Suprapubic skin (tissue), 4 donors: ENCODE data around the gene SLC39A9. TPM values are rescaled to one million over a fixed set of nuclear protein-coding genes. Genes with fewer than 3 reads are reported as not detected.

Experiments
- DNase-seq, 2 donors: peaks; one replicate each; pipeline ENCODE4 v3.0.0-alpha.2; 2019; ENCODE audit warnings: low spot score in 2 of 2
- H3K27ac ChIP-seq: fragments of 200-600 bp; sonication (generic); one replicate; pipeline ENCODE4 v1.5.1; 2019
- H3K27me3 ChIP-seq: fragments of 200-600 bp; sonication (generic); one replicate; pipeline ENCODE4 v1.5.1; 2019
- H3K36me3 ChIP-seq: fragments of 200-600 bp; sonication (generic); one replicate; pipeline ENCODE4 v1.5.1; 2019
- H3K4me1 ChIP-seq: fragments of 200-600 bp; sonication (generic); one replicate; pipeline ENCODE4 v1.5.1; 2019
- H3K4me3 ChIP-seq: fragments of 200-600 bp; sonication (generic); one replicate; pipeline ENCODE4 v1.5.1; 2019; ENCODE audit warnings: mild to moderate bottlenecking
- H3K9me3 ChIP-seq: fragments of 200-600 bp; sonication (generic); one replicate; pipeline ENCODE4 v1.5.1; 2019
- EP300 ChIP-seq: sonication (generic); formaldehyde crosslinking; IDR thresholded peaks from one replicate; pipeline ENCODE4 v1.6.1; 2017; ENCODE audit warnings: antibody characterized with exemption
- POLR2A ChIP-seq, 2 donors: fragments of 450-650 bp; IDR thresholded peaks; one replicate each; pipeline ENCODE4 v1.6.1; 2017; ENCODE audit warnings: antibody characterized with exemption in 2 of 2, mild to moderate bottlenecking in 2 of 2, moderate library complexity in 2 of 2
- POLR2AphosphoS5 ChIP-seq, 3 donors: sonication (generic); formaldehyde crosslinking; IDR thresholded peaks; one replicate each; pipeline ENCODE4 v1.6.1; 2017; ENCODE audit warnings: antibody characterized with exemption in 3 of 3
- WGBS: methylation state at CpG from one replicate; pipeline ENCODE4 v1.1.5; 2018; 5-methylcytosine and 5-hydroxymethylcytosine counted together
- total RNA-seq, 4 donors: library from RNA; depleted of rRNA; stranded (reverse); fragments of >200 nt; gene quantifications; one replicate each; pipeline ENCODE4 v1.1.0, GENCODE V29; 2016
- TF ChIP-seq, protein P1 (sequence below), 2 donors: fragments of 200-600 bp in 1 of 2; fragments of 450-650 bp in 1 of 2; sonication (generic) in 1 of 2; IDR thresholded peaks; one replicate each; pipeline ENCODE4 v1.5.1; 2016 to 2019; ENCODE audit warnings: antibody characterized with exemption in 2 of 2, mild to moderate bottlenecking in 1 of 2, moderate library complexity in 1 of 2

SLC39A9 gene
- total RNA-seq, 4 donors from 2014 or later, result 46.5 to 65.6 (median 60.2) TPM

DNA sequence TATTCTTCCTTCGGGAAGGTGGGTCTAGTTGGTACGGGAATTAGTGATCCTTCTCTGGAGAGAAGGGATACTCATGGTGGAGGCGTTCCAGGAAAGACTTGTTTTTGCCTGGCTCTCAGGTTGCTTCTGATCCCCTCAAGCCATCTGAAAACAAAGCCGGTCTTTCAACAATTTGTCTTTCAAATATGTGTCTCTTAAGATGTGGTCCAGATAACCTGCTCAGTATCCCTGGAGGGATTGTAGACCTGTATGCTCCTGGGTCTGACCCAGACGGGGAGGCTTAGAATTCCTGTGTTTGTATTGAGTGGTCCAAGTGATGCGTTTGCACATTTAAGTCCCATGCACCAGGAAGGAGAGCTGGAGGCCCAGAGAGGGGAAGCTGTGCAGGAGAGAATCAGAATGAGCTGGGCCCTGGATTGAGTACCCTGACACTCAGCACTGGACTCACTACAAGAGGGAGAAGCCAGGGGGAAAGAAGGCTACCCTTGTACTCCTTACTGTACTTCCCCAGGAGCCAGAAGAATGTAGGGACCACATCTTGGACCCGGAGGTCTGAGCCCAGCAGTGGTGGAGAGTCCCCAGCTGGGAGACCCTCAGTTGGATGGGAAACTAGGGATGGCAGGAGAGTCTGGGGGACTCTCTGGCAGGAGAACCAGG is 40.8 kb upstream of the SLC39A9 start:
- WGBS, result 77% methylated on average over 7 of the region's 7 CpGs
- peaks cover 16% of the 10 kb centered on the region for H3K4me1 ChIP-seq
- no peak for DNase-seq
- H3K27me3 ChIP-seq, result no peaks in the 10 kb centered on the region
- no peak overlapping the region for H3K27ac ChIP-seq
- no peaks in the 10 kb centered on the region for H3K9me3 ChIP-seq
- no peak overlapping the region for H3K4me3 ChIP-seq
- TF ChIP-seq POLR2AphosphoS5 (IDR thresholded peaks at IDR 0.05), result no peak
- TF ChIP-seq POLR2A (IDR thresholded peaks at IDR 0.05), result no peak
- TF ChIP-seq, protein P1, sequence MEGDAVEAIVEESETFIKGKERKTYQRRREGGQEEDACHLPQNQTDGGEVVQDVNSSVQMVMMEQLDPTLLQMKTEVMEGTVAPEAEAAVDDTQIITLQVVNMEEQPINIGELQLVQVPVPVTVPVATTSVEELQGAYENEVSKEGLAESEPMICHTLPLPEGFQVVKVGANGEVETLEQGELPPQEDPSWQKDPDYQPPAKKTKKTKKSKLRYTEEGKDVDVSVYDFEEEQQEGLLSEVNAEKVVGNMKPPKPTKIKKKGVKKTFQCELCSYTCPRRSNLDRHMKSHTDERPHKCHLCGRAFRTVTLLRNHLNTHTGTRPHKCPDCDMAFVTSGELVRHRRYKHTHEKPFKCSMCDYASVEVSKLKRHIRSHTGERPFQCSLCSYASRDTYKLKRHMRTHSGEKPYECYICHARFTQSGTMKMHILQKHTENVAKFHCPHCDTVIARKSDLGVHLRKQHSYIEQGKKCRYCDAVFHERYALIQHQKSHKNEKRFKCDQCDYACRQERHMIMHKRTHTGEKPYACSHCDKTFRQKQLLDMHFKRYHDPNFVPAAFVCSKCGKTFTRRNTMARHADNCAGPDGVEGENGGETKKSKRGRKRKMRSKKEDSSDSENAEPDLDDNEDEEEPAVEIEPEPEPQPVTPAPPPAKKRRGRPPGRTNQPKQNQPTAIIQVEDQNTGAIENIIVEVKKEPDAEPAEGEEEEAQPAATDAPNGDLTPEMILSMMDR (IDR thresholded peaks at IDR 0.05), result no peak
- TF ChIP-seq EP300, result no peak
- H3K36me3 ChIP-seq, result no peaks in the 10 kb centered on the region

DNA sequence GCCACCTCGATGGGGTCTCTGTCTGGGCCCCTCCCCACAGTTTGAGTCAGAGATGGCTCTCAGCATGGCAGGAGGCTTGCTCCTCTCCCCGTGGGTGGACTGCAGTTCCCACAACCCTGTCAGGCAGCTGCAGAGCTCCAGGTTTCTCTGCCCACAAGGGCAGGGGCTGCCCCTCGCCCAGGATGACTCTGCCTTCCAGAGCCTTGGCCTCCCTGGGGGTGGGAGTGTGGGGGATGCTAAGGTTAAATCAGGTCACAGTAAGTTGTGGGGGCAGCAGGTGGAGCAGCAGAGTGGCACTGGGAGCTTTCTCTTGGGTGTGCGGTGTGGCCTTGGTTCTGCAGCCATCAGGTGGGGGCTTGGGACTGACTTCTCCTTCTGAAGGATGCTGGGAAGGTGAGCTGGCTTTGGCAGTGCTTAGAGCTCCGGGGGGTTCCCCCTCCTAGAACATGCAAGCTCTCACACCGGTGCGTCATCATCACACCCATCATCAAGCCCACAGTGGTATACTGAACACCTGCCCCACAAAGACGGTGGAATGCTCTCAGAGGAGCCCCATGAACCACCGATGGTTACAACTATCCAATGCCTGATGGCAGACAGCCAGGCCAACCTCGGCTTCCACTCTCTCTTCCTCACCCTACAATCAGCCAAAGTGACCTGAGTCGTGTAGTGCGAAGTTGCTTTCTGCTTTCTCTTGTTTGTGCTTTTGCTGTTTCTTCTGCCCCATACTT is 40.1 kb upstream of the SLC39A9 start:
- Histone ChIP-seq H3K9me3 (no peaks in the 10 kb centered on the region), H3K4me3 (no peak overlapping the region), H3K4me1 (peaks cover 16% of the 10 kb centered on the region), H3K27me3 (no peaks in the 10 kb centered on the region), H3K27ac (no peak overlapping the region), H3K36me3 (no peaks in the 10 kb centered on the region)
- TF ChIP-seq, protein P1 (IDR thresholded peaks at IDR 0.05), result no peak
- no peak for TF ChIP-seq EP300
- TF ChIP-seq POLR2AphosphoS5 (IDR thresholded peaks at IDR 0.05), result no peak
- TF ChIP-seq POLR2A (IDR thresholded peaks at IDR 0.05), result no peak
- peak in 1 of 2 donors; percentile 49 for DNase-seq
- 68% methylated on average over 9 of the region's 12 CpGs for WGBS

DNA sequence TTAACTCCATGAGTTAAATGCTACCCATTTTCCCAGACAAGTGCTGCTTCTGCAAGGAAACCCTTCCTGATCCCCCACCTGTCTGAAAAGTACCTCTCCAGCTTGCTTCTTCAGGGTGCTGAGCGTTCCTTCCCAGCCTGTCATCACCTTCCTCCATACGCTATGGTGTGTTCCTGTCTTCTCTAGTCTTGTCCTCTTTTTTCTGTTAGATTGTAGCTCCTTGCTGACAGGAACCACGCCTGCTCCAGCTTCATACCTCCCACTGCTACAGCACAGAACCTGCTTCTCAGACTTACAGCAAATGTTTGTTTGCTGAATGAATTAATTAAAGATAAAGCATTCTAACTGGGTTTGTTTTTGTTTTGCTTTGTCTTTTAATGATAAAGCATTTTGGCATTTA is 39.5 kb upstream of the SLC39A9 start:
- Histone ChIP-seq H3K4me1 (peaks cover 16% of the 10 kb centered on the region), H3K36me3 (no peaks in the 10 kb centered on the region), H3K27ac (no peak overlapping the region), H3K4me3 (no peak overlapping the region), H3K27me3 (no peaks in the 10 kb centered on the region), H3K9me3 (no peaks in the 10 kb centered on the region)
- TF ChIP-seq POLR2AphosphoS5 (IDR thresholded peaks at IDR 0.05) (no peak), POLR2A (IDR thresholded peaks at IDR 0.05) (no peak), EP300 (no peak)
- TF ChIP-seq, protein P1 (IDR thresholded peaks at IDR 0.05), result no peak
- WGBS, result 92% methylated on average over 3 of the region's 3 CpGs
- no peak for DNase-seq

DNA sequence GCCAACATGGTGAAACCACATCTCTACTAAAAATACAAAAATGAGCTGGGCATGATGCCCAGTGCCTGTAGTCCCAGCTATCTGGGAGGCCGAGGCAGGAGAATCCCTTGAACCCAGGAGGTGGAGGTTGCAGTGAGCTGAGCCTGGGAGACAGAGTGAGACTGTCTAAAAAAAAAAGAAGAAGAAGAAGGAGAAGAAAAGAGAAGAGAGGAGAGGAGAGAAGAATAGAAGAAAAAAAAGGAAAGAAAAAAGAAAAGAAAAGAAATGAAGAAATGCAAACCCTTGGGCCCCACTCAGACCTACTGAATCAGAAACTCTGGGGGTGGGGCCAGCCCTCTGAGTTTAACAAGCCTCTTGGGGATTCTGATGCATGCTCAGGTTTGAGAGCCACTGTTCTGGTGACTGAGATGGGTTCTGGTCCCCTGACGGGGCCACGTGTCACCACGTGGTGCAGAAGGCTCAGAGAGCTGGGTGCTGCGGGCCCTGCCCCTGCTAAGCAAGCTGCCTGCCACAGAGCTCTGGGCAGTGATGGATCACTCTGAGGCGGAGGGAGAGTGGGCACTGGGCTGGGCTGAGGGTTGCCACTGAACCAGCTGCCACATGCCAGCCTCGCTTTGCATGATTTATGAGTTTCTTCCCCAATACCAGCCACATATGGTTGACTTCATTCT is 37.9 kb upstream of the SLC39A9 start:
- Histone ChIP-seq H3K27ac (no peak overlapping the region), H3K36me3 (no peaks in the 10 kb centered on the region), H3K4me3 (no peak overlapping the region), H3K27me3 (no peaks in the 10 kb centered on the region), H3K4me1 (peaks cover 3% of the 10 kb centered on the region), H3K9me3 (no peaks in the 10 kb centered on the region)
- no peak for DNase-seq
- 76% methylated on average over 5 of the region's 7 CpGs for WGBS
- TF ChIP-seq POLR2A (IDR thresholded peaks at IDR 0.05), result no peak
- TF ChIP-seq POLR2AphosphoS5 (IDR thresholded peaks at IDR 0.05), result no peak
- TF ChIP-seq EP300, result no peak
- TF ChIP-seq, protein P1 (IDR thresholded peaks at IDR 0.05), result no peak

DNA sequence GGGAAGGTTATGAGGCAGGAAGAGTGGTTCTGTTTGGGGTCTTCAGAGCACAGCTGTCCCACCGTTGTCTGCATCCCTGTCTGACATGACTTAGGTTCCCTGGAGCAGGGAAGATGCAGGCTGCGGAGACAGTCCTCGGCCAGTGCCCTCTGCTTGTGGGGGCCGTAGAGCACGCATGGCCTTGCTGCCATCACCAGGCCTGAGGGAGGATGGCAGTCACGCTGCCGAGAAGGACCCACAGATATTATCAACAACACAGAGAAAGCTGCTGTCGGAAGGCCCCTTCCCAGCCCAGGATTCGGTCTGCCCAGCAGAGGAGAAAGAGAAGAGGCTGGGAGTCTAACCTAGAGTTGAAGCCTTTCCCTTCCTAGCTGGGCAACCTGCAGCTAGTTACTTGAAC is 35.4 kb upstream of the SLC39A9 start:
- DNase-seq, result no peak
- Histone ChIP-seq H3K4me3 (no peak overlapping the region), H3K9me3 (no peaks in the 10 kb centered on the region), H3K36me3 (no peaks in the 10 kb centered on the region), H3K27ac (no peak overlapping the region), H3K4me1 (no peaks in the 10 kb centered on the region), H3K27me3 (no peaks in the 10 kb centered on the region)
- TF ChIP-seq, protein P1 (IDR thresholded peaks at IDR 0.05), result peak in 1 of 2 donors; percentile 40
- no peak for TF ChIP-seq POLR2AphosphoS5 (IDR thresholded peaks at IDR 0.05)
- 59% methylated on average over 7 of the region's 9 CpGs for WGBS
